NCI-H1105 (cell line): ENCODE results near the gene TCEAL5.
"Not testable (repeated sequence)": the region's sequence is repeated elsewhere in the genome, so short reads cannot be mapped to it uniquely, and the experiment has no call there.

ENCODE experiments used
- DNase-seq: peaks from one replicate; lab custom pipeline; 2025; lab: John Stamatoyannopoulos, UW

TCEAL5 gene

DNA sequence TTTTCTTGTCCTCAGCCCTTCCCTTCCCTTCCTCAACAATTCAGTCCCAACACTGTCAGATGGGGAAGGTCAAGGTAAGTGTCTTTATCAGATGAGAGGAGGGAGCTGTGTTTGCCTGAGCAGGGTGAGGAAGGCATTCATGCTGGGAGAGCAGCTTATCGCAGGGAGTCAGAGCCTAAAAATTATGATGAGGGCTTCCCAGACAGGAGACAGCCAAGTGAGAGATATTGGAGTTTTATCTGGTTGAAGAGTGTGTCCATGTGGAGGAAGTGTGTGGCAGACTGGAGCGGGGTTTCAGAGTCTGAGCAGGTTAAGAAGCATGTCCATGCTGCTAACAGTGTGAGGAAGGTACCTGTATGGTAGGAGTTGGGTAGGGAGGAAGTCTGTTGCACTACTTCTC, 43.3 kb downstream of the TCEAL5 start:
- no peak for DNase-seq

DNA sequence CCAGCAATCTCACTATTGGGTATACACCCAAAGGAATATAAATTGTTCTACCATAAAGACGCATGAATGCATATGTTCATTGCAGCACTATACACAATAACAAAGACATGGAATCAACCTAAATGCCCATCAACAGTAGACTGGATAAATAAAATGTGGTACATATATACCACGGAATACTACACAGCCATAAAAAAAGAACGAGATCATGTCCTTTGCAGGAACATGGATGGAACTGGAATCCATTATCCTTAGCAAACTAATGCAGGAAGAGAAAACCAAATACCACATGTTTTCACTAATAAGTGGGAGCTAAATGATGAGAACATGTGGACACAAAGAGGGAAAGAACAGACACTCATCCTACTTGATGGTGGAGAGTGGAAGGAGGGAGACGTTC, 50.6 kb downstream of the TCEAL5 start:
- DNase-seq = not testable (repeated sequence)
